HL-60 (cell line): ENCODE results near the gene TRIP13.

Source experiments
- DNase-seq, 2 experiments: peaks; one replicate each; pipeline ENCODE4 v3.0.0-alpha.2; 2010 to 2020; ENCODE audit warnings: low read depth in 1 of 2, low spot score in 1 of 2
- H3K27ac ChIP-seq: fragments of 250-450 bp; sonication (Bioruptor Pico); replicated peaks from 2 replicates; pipeline ENCODE4 v1.5.1; 2020; ENCODE audit warnings: mild to moderate bottlenecking, moderate library complexity
- H3K27me3 ChIP-seq: fragments of 250-450 bp; sonication (Bioruptor Pico); 2 replicates; pipeline ENCODE4 v1.5.1; 2021; ENCODE audit warnings: mild to moderate bottlenecking, moderate library complexity; ENCODE audit not compliant: insufficient read depth, poor library complexity, severe bottlenecking
- H3K4me3 ChIP-seq: replicated peaks from 2 replicates; pipeline ENCODE4 v1.5.1; 2011; ENCODE audit warnings: mild to moderate bottlenecking, control low read depth, low read length; ENCODE audit not compliant: insufficient read depth
- CTCF ChIP-seq: IDR thresholded peaks from one replicate; pipeline ENCODE4 v1.5.1; 2011; ENCODE audit warnings: low read length, control low read depth, inconsistent platforms; ENCODE audit not compliant: insufficient read depth
- GABPA ChIP-seq: IDR thresholded peaks from 2 replicates; pipeline ENCODE4 v1.6.1; 2012; ENCODE audit warnings: low read depth
- POLR2AphosphoS5 ChIP-seq: IDR thresholded peaks from 2 replicates; pipeline ENCODE4 v1.6.1; 2012; ENCODE audit warnings: low read depth
- REST ChIP-seq: IDR thresholded peaks from 2 replicates; pipeline ENCODE4 v1.6.1; 2012; ENCODE audit warnings: low read depth; ENCODE audit not compliant: insufficient replicate concordance
- SPI1 ChIP-seq: IDR thresholded peaks from 2 replicates; pipeline ENCODE4 v1.6.1; 2012; ENCODE audit warnings: low read depth, mild to moderate bottlenecking, borderline replicate concordance

Gene TRIP13

DNA sequence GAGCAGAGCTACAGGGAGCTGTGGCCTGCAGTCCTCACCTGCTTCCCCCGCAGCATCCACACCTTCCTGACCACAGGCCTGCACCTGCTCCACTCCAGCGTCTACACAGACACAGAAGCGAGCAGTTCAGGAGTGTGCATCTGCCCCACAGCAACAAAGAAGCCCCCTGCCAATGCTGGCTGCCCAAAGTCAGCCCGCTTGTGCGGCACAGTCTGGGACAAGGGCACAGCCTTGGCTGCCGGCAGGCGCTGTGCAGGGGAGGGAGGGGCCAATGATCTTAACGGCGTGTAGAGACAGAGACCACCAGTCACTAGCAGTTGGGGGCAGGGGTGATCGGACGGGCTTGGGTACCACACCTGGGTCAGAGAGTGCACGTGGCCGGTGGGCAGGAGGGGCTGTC lies 6.6 kb upstream of the TRIP13 start:
- no peak overlapping the region for H3K27ac ChIP-seq
- TF ChIP-seq REST = no peak
- TF ChIP-seq CTCF = no peak
- no peak for TF ChIP-seq GABPA
- TF ChIP-seq POLR2AphosphoS5 = no peak
- TF ChIP-seq SPI1 = no peak
- DNase-seq = no peak
- no peak overlapping the region for H3K4me3 ChIP-seq
- H3K27me3 ChIP-seq = no peaks in the 10 kb centered on the region

- Histone ChIP-seq H3K27ac (no peak overlapping the region), H3K4me3 (no peak overlapping the region), H3K27me3 (no peaks in the 10 kb centered on the region)
- no peak for DNase-seq
- TF ChIP-seq CTCF (no peak), GABPA (no peak), REST (no peak), POLR2AphosphoS5 (no peak), SPI1 (no peak)
Measured at GRCh38 chr5:886716-887325, 5.9 kb upstream of the TRIP13 start.

DNA sequence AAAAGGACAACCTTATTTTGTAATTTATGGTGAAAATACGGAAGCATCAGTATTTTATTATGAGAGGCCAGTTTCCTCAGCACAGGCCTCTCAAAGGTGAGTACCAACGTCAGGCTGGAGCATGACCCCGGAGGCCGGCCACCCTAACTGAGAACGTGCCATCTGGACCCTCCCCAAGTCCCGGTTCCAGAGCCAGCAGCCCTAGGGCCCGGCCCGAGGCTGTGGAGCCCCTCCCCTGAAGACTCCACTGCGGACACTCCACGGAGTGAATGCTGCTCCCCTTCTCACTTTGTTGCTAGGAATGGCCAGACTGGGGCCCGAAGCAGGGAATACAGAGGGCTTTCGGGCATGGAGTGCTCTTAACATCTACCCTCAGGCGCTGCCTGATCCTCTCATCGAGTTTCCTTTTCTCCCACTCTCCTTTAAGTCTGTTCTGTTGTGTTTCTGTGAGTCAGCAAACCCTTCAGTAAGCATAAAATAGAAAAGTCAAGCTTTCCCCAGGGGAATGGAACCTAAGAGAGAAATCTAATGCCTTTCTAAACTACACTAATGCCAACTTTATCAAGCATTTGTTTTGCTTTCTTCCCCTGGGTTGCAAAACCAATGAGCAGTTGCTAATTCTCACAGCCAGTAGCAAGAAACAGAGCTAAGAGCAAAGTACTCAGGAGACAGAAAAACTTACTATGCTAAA lies 4.6 kb upstream of the TRIP13 start:
- no peak for DNase-seq
- no peaks in the 10 kb centered on the region for H3K27me3 ChIP-seq
- H3K27ac ChIP-seq = no peak overlapping the region
- TF ChIP-seq REST = no peak
- TF ChIP-seq SPI1 = no peak
- TF ChIP-seq POLR2AphosphoS5 = no peak
- TF ChIP-seq GABPA = no peak
- TF ChIP-seq CTCF = no peak
- H3K4me3 ChIP-seq = no peak overlapping the region
